Endodermal cell (in vitro differentiated cells): ENCODE results near the gene REPS2. TPM values are rescaled to one million over a fixed set of nuclear protein-coding genes. Genes with fewer than 3 reads are reported as not detected.

Experiments
- DNase-seq: peaks from one replicate; pipeline ENCODE4 v3.0.0-alpha.2; 2017
- H3K27ac ChIP-seq: 2 replicates; pipeline ENCODE4 v1.5.1; 2013; ENCODE audit warnings: mild to moderate bottlenecking, low read depth, low read length, moderate library complexity
- H3K27me3 ChIP-seq: 2 replicates; pipeline ENCODE4 v1.6.1; 2013; ENCODE audit warnings: mild to moderate bottlenecking, low read length, moderate library complexity; ENCODE audit not compliant: insufficient read depth, control insufficient read depth, poor library complexity, severe bottlenecking
- H3K36me3 ChIP-seq: 2 replicates; pipeline ENCODE4 v1.7.0; 2013; ENCODE audit warnings: mild to moderate bottlenecking, low read length, moderate library complexity; ENCODE audit not compliant: control insufficient read depth, insufficient read depth
- H3K4me1 ChIP-seq: one replicate; pipeline ENCODE4 v1.7.0; 2013; ENCODE audit warnings: low read length; ENCODE audit not compliant: control insufficient read depth, insufficient read depth
- H3K4me3 ChIP-seq: 2 replicates; pipeline ENCODE4 v1.5.1; 2013; ENCODE audit warnings: mild to moderate bottlenecking, low read length, moderate library complexity
- H3K9ac ChIP-seq: 2 replicates; pipeline ENCODE4 v1.6.1; 2013; ENCODE audit warnings: mild to moderate bottlenecking, low read length, moderate library complexity; ENCODE audit not compliant: poor library complexity, severe bottlenecking; ENCODE audit errors: extremely low read depth
- H3K9me3 ChIP-seq: 2 replicates; pipeline ENCODE4 v1.6.1; 2013; ENCODE audit warnings: mild to moderate bottlenecking, low read length, moderate library complexity; ENCODE audit not compliant: control insufficient read depth
- H3K27ac Mint-ChIP-seq: 2 replicates; pipeline ENCODE4 v1.8.0; 2020; ENCODE audit warnings: mixed read lengths
- H3K27me3 Mint-ChIP-seq: 2 replicates; pipeline ENCODE4 v1.8.0; 2021; ENCODE audit warnings: mild to moderate bottlenecking, mixed read lengths; ENCODE audit not compliant: insufficient read depth
- H3K36me3 Mint-ChIP-seq: 2 replicates; pipeline ENCODE4 v1.8.0; 2020; ENCODE audit warnings: low read depth, mixed read lengths
- H3K4me1 Mint-ChIP-seq: 2 replicates; pipeline ENCODE4 v1.8.0; 2020; ENCODE audit warnings: mixed read lengths
- H3K4me3 Mint-ChIP-seq: 2 replicates; pipeline ENCODE4 v1.8.0; 2020; ENCODE audit warnings: mild to moderate bottlenecking, moderate library complexity, mixed read lengths
- H3K9me3 Mint-ChIP-seq: 2 replicates; pipeline ENCODE4 v1.8.0; 2020; ENCODE audit warnings: mild to moderate bottlenecking, mixed read lengths
- CTCF ChIP-seq: fragments of 200-600 bp; sonication (generic); conservative IDR thresholded peaks from 2 replicates; pipeline ENCODE4 v1.5.0; 2021; ENCODE audit warnings: antibody characterized with exemption, mild to moderate bottlenecking
- WGBS, 2 experiments: methylation state at CpG; one replicate each; pipeline versions ENCODE4 v1.1.5 to v1.1.7; 2013; ENCODE audit warnings: missing lambda C conversion rate in 2 of 2, mixed read lengths in 1 of 2; ENCODE audit not compliant: insufficient coverage in 1 of 2, insufficient read length in 1 of 2; 5-methylcytosine and 5-hydroxymethylcytosine counted together
- total RNA-seq, 2 donors: library from RNA; stranded (reverse); fragmentation: NEBNext Ultra II Directional in 1 of 2; extraction: Animal tissue kit (Norgen Biotek cat#: 25700) in 1 of 2; gene quantifications; 2 replicates in 1 of 2; 3 replicates in 1 of 2; pipeline ENCODE4 v1.2.1, GENCODE V29; 2021

The REPS2 gene
- total RNA-seq, 2 donors from 2014 or later = 4.3 to 16.6 TPM

GRCh38 chrX:17032351-17032750 lies 85.9 kb downstream of the REPS2 start:
- Mint-ChIP-seq H3K27me3 (no peaks in the 10 kb centered on the region), H3K4me1 (peaks cover 8% of the 10 kb centered on the region), H3K4me3 (no peak overlapping the region), H3K36me3 (no peaks in the 10 kb centered on the region), H3K9me3 (no peaks in the 10 kb centered on the region), H3K27ac (no peak overlapping the region)
- no peaks in the 10 kb centered on the region for H3K4me1 ChIP-seq
- no peak overlapping the region for H3K27ac ChIP-seq
- no peaks in the 10 kb centered on the region for H3K27me3 ChIP-seq
- H3K9me3 ChIP-seq = no peaks in the 10 kb centered on the region
- no peak overlapping the region for H3K9ac ChIP-seq
- DNase-seq = no peak
- H3K36me3 ChIP-seq = no peaks in the 10 kb centered on the region
- no peak for TF ChIP-seq CTCF
- H3K4me3 ChIP-seq = no peak overlapping the region
- WGBS, 2 experiments = 89 to 100% methylated on average over 1 to 4 of the region's 4 CpGs

GRCh38 chrX:17033225-17033624 lies 86.8 kb downstream of the REPS2 start:
- Histone ChIP-seq H3K4me1 (no peaks in the 10 kb centered on the region), H3K9me3 (no peaks in the 10 kb centered on the region), H3K4me3 (no peak overlapping the region), H3K27me3 (no peaks in the 10 kb centered on the region), H3K9ac (no peak overlapping the region), H3K36me3 (no peaks in the 10 kb centered on the region), H3K27ac (no peak overlapping the region)
- Mint-ChIP-seq H3K4me1 (peaks cover 8% of the 10 kb centered on the region), H3K9me3 (no peaks in the 10 kb centered on the region), H3K27ac (no peak overlapping the region), H3K36me3 (no peaks in the 10 kb centered on the region), H3K4me3 (no peak overlapping the region), H3K27me3 (no peaks in the 10 kb centered on the region)
- DNase-seq = no peak
- TF ChIP-seq CTCF = no peak

GRCh38 chrX:17035111-17035510 lies 88.7 kb downstream of the REPS2 start:
- WGBS, 2 experiments = 95 to 100% methylated on average over 1 to 3 of the region's 3 CpGs
- no peak overlapping the region for H3K27ac Mint-ChIP-seq
- Histone ChIP-seq H3K27me3 (no peaks in the 10 kb centered on the region), H3K4me1 (no peaks in the 10 kb centered on the region), H3K36me3 (no peaks in the 10 kb centered on the region), H3K27ac (no peak overlapping the region), H3K4me3 (no peak overlapping the region), H3K9ac (no peak overlapping the region), H3K9me3 (no peaks in the 10 kb centered on the region)
- H3K4me3 Mint-ChIP-seq = no peak overlapping the region
- H3K27me3 Mint-ChIP-seq = no peaks in the 10 kb centered on the region
- DNase-seq = no peak
- H3K36me3 Mint-ChIP-seq = no peaks in the 10 kb centered on the region
- H3K4me1 Mint-ChIP-seq = peaks cover 8% of the 10 kb centered on the region
- no peak for TF ChIP-seq CTCF
- H3K9me3 Mint-ChIP-seq = no peaks in the 10 kb centered on the region
